CD4-positive, alpha-beta T cell (primary cell): ENCODE measurements around the gene IQSEC3. TPM values are rescaled to one million over a fixed set of nuclear protein-coding genes. Genes with fewer than 3 reads are reported as not detected.

Source experiments
- ATAC-seq: fragments of 200-7000 bp; cut with Tn5 transposase; one replicate; pipeline ENCODE4 v1.10.0; 2022; ENCODE audit warnings: mild to moderate bottlenecking; ENCODE audit not compliant: poor library complexity
- CTCF ChIA-PET: fragments of 350-600 bp; sonication (Branson Sonifier 250); formaldehyde crosslinking; loops from one replicate; lab custom pipeline; 2021; ENCODE audit warnings: antibody characterized with exemption, inconsistent platforms; lab: Charles Lee
- POLR2A ChIA-PET: fragments of 350-600 bp; sonication (Branson Sonifier 250); formaldehyde crosslinking; loops from one replicate; lab custom pipeline; 2021; ENCODE audit warnings: antibody characterized with exemption, inconsistent platforms; lab: Charles Lee
- DNase-seq, 14 experiments: peaks; one replicate each; pipeline ENCODE4 v3.0.0-alpha.2; 2013 to 2020; ENCODE audit warnings: mixed read lengths in 2 of 14
- H3K27ac ChIP-seq, 2 donors: one replicate each; pipeline versions ENCODE4 v1.5.1 to v1.7.0; 2013; ENCODE audit warnings: low read length in 2 of 2, low read depth in 1 of 2, mild to moderate bottlenecking in 1 of 2
- H3K27me3 ChIP-seq, 2 experiments: 1 replicate in 1 of 2; 2 replicates in 1 of 2; pipeline versions ENCODE4 v1.6.1 to v1.7.0; 2013; ENCODE audit warnings: low read length in 2 of 2, control low read depth in 1 of 2, mild to moderate bottlenecking in 1 of 2, moderate library complexity in 1 of 2; ENCODE audit not compliant: insufficient read depth in 2 of 2, control insufficient read depth in 1 of 2
- H3K36me3 ChIP-seq: one replicate; pipeline ENCODE4 v1.6.1; 2013; ENCODE audit warnings: low read length, control low read depth; ENCODE audit not compliant: insufficient read depth
- H3K4me1 ChIP-seq: one replicate; pipeline ENCODE4 v1.6.1; 2013; ENCODE audit warnings: low read length, control low read depth; ENCODE audit not compliant: insufficient read depth
- H3K4me3 ChIP-seq: one replicate; pipeline ENCODE4 v1.5.1; 2013; ENCODE audit warnings: mild to moderate bottlenecking, low read length, moderate library complexity
- H3K9me3 ChIP-seq, 2 experiments: 1 replicate in 1 of 2; 2 replicates in 1 of 2; pipeline versions ENCODE4 v1.6.1 to v1.7.0; 2013; ENCODE audit warnings: low read length in 2 of 2, mild to moderate bottlenecking in 2 of 2, control low read depth in 1 of 2, moderate library complexity in 1 of 2; ENCODE audit not compliant: control insufficient read depth in 1 of 2, insufficient read depth in 1 of 2
- H3K27ac Mint-ChIP-seq: one replicate; pipeline ENCODE4 v1.8.0; 2020; ENCODE audit warnings: mixed read lengths
- H3K27me3 Mint-ChIP-seq: one replicate; pipeline ENCODE4 v1.8.0; 2021; ENCODE audit warnings: mixed read lengths
- H3K36me3 Mint-ChIP-seq: one replicate; pipeline ENCODE4 v1.8.0; 2021; ENCODE audit warnings: low read depth, mixed read lengths
- H3K4me1 Mint-ChIP-seq: one replicate; pipeline ENCODE4 v1.8.0; 2021; ENCODE audit warnings: low read depth, mixed read lengths
- H3K4me3 Mint-ChIP-seq: one replicate; pipeline ENCODE4 v1.8.0; 2020; ENCODE audit warnings: mild to moderate bottlenecking, mixed read lengths
- H3K9me3 Mint-ChIP-seq: one replicate; pipeline ENCODE4 v1.8.0; 2020; ENCODE audit warnings: mixed read lengths
- CTCF ChIP-seq: fragments of 200-600 bp; IDR thresholded peaks from one replicate; pipeline ENCODE4 v1.8.0; 2022; ENCODE audit warnings: antibody characterized with exemption, mild to moderate bottlenecking
- intact Hi-C, 2 experiments: fragments of 100-400 bp; cut with DNase I in 1 of 2; cut with micrococcal nuclease in 1 of 2; formaldehyde crosslinking; loops; one replicate each; pipeline versions ENCODE4 v1.15.1 to v1.9.0; 2023 to 2025; cut with DNase I, micrococcal nuclease
- total RNA-seq, 174 experiments: library from RNA in 2 of 174; stranded (reverse) in 2 of 174; gene quantifications; one replicate each; pipeline ENCODE4 v1.2.3 and lab custom pipeline; 2021 to 2026

IQSEC3 gene
- total RNA-seq, 2 experiments from 2014 or later, result 0.19 TPM; not detected in 1

- H3K27me3 ChIP-seq, result peaks cover 9 to 11% of the 10 kb centered on the region in 2 experiments
- intact Hi-C loops, result no loop called here
- H3K4me3 ChIP-seq, result no peak overlapping the region
- H3K4me1 ChIP-seq, result peaks cover 4% of the 10 kb centered on the region
- Mint-ChIP-seq H3K27ac (no peak overlapping the region), H3K27me3 (peaks cover 48% of the 10 kb centered on the region), H3K36me3 (no peaks in the 10 kb centered on the region), H3K4me3 (no peak overlapping the region), H3K4me1 (peaks cover 10% of the 10 kb centered on the region), H3K9me3 (no peaks in the 10 kb centered on the region)
- TF ChIP-seq CTCF, result no peak
- no peak overlapping the region for H3K27ac ChIP-seq
- POLR2A ChIA-PET, result no interaction called here
- no peak for ATAC-seq
- CTCF ChIA-PET, result no interaction called here
- DNase-seq, result no peak
- no peaks in the 10 kb centered on the region for H3K36me3 ChIP-seq
- peaks cover 0 to 7% of the 10 kb centered on the region in 2 experiments for H3K9me3 ChIP-seq
These were observed 46.8 kb downstream of the IQSEC3 start for GRCh38 chr12:113347-113746.

- no peak for DNase-seq
- Mint-ChIP-seq H3K4me3 (no peak overlapping the region), H3K36me3 (no peaks in the 10 kb centered on the region), H3K27ac (no peak overlapping the region), H3K4me1 (peaks cover 5% of the 10 kb centered on the region), H3K9me3 (no peaks in the 10 kb centered on the region), H3K27me3 (peaks cover 49% of the 10 kb centered on the region)
- Histone ChIP-seq H3K27ac (no peak overlapping the region), H3K4me3 (no peak overlapping the region), H3K4me1 (peaks cover 2% of the 10 kb centered on the region), H3K9me3 (peaks cover 0 to 14% of the 10 kb centered on the region in 2 experiments), H3K27me3 (peaks cover 9 to 15% of the 10 kb centered on the region in 2 experiments), H3K36me3 (no peaks in the 10 kb centered on the region)
- POLR2A ChIA-PET, result no interaction called here
- intact Hi-C loops, result no loop called here
- no peak for ATAC-seq
- CTCF ChIA-PET, result no interaction called here
- no peak for TF ChIP-seq CTCF
These were observed 48.2 kb downstream of the IQSEC3 start for GRCh38 chr12:114626-115211.

- Mint-ChIP-seq H3K4me3 (no peak overlapping the region), H3K27me3 (peaks cover 54% of the 10 kb centered on the region), H3K9me3 (no peaks in the 10 kb centered on the region), H3K4me1 (no peaks in the 10 kb centered on the region), H3K27ac (no peak overlapping the region), H3K36me3 (no peaks in the 10 kb centered on the region)
- Histone ChIP-seq H3K9me3 (peaks cover 0 to 14% of the 10 kb centered on the region in 2 experiments), H3K36me3 (no peaks in the 10 kb centered on the region), H3K4me3 (no peak overlapping the region), H3K27ac (no peak overlapping the region), H3K4me1 (no peaks in the 10 kb centered on the region), H3K27me3 (peaks cover 9 to 15% of the 10 kb centered on the region in 2 experiments)
- intact Hi-C loops, result no loop called here
- no peak for ATAC-seq
- ChIA-PET POLR2A (no interaction called here), CTCF (no interaction called here)
- TF ChIP-seq CTCF, result no peak
- DNase-seq, result no peak
These were observed 49.0 kb downstream of the IQSEC3 start for GRCh38 chr12:115518-115917.
